NCI-H345 (cell line): ENCODE results near the gene CLEC4G.
"Not testable (repeated sequence)": the region's sequence is repeated elsewhere in the genome, so short reads cannot be mapped to it uniquely, and the experiment has no call there.

Source experiments
- DNase-seq: peaks from one replicate; lab custom pipeline; 2025; lab: John Stamatoyannopoulos, UW

Gene CLEC4G

DNA sequence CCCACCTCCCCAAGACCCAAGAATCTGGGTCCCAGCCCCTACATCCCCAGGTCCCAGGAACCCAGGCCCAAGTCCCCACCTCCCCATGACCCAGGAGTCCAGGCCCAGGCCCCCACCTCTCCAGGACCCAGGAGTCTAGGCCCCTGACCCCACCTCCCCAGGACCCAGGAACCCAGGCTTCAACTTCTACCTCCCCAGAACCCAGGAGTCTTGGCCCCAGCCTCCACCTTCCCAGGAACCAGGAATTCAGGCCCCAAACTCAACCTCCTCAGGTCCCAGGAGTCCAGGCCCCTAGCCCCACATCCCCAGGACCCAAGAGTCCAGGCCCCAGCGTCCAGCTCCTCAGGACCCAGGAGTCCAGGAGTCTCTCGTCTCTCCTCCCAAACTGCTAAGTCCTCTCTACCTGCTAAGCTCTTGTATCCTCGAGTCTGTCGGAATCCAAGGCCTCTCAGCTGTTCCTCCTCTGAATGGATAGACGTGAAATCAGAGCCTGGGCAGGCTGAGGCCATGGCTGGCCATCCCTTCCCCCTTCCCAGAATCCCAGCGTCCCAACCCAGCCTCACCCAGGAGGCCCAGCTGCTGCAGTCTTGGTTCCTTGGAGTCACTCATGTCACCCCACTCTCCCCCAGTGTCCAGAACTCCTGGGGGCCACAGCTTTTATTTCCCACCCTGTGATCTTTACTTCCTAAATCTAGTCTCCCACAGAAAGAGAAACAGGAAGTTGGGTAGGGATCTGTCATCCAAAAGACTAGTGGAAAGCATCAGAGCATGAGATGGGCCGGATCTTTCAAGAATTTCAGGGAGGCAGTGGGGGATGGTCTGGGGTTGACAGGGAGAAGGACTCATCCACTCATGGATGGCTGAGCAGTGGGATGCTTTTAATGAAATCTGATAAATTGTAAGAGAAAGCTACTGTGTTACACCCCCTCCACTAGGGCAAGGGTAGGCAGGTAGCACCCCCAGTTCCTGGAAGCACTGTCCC lies 15.3 kb upstream of the CLEC4G start, which contains the start of gene CD209:
Gene CD209 (minus strand): TSS at position 632 of the 982 bp plus-strand sequence. CDS start 23 bp downstream, at position 609.
- no peak for DNase-seq

DNA sequence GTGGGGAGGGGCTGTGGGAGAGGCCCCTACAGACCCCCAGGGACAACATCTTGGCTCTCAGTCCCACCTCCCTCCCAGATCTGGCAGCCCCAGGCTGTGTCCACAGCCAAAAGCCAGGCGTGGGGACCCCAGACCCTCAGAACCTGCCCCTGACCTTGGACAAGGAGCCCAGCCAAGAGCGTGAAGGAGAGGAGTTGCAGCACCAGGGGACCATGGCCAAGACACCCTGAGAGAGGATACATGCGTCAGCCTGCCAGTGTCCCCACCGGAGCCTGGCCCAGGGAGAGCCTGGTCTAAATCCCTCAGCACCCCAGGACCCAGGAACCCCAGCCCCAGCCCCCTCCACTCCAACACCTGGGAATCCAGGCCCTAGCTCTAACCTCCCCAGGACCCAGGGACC lies 14.4 kb upstream of the CLEC4G start:
- not testable (repeated sequence) for DNase-seq

DNA sequence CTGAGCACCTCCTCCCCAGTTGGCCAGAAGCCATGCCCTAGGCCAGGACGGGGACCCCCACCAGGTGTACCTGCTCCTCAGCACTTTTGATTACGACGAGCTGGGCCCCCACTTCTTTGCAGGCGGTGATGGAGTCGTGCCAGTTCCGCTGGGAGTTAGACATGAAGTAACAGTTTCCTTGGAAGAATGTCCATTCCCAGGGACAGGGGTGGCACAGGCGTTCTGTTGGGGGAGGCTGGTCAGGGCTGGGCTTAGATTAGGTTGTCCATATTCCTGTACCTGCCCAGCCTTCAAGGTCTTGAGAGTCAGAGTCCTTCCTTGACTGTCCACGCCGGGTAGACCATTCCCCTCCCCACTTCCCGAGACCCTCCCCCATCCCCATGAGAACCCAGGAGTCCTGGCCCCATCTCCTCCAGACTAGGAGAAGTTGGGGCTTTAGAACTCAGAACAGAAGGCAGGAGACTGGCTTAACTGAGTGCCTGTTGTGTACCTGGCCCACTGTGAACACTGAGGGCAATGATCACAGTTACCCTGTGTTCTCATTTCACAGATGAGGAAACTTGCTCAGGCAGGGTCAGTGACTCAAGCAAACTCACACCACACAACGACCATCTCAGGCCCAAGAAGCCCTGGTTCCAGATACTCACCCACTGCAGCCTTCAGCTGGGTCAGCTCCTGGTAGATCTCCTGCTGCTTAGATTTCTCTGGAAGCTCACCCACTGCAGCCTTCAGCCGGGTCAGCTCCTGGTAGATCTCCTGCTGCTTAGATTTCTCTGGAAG lies 13.2 kb upstream of the CLEC4G start:
- DNase-seq, result no peak

DNA sequence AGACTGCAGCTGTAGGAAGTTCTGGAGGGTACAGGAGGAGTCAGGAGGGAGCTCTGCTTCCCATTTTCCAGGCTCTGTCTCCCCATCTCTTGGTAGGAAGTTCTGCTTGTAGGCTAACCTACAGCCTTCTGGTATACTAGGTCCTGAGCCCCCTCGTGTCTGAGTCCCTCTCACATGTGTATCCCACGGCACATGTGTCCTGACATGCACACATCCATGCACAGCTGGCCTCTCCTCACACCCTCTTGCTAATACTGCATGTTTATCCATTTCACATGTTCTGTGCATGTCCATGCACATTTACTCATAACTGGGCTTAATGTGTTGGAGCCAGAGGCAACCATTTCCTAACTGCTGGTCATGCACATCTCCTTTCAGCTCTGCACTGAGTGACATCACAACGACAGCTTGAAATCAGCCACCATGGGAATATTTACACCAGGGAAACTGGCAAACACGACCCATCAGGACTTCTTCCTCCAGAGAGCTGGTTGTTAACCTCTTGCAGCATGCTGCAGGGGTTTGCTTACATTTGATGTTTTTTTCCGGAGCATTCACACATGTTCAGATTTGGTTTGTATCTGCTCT lies 12.4 kb upstream of the CLEC4G start:
- no peak for DNase-seq

DNA sequence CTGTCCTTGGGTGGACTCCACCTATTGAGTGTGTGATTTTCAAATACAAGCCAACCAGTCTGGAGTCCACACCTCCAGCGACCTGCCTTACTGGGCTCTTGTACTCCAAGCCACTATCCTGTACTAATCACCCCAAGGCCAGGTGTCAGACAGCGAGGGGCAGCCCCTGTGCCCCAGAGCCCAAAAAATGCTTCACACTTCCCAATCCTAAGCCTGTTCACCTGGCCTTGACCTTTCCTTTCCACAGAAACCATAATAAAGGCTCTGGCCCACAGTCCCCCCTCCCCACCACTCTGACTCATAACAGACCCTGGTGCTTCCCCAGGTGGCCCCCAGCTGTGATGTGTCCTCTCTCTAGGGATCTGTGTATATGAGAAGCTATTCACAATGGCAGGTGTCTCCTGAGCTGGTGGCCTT lies 11.5 kb upstream of the CLEC4G start:
- no peak for DNase-seq

DNA sequence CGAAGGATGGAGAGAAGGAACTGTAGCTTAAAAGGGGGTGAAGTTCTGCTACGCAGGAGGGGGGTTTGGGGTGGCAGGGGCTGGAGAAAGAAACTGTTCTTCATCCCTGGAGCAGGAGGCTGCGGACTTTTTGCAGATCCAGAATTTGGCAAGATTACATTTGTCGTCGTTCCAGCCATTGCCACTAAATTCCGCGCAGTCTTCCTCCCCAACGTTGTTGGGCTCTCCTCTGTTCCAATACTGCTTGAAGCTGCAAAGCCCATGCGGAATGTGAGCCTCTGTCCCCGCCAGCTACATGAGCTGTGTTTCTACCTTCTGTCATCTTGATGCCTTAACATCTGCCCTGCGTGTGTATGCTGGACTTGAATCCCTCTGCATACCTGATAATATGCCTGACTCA lies 11.1 kb upstream of the CLEC4G start:
- DNase-seq, result no peak

DNA sequence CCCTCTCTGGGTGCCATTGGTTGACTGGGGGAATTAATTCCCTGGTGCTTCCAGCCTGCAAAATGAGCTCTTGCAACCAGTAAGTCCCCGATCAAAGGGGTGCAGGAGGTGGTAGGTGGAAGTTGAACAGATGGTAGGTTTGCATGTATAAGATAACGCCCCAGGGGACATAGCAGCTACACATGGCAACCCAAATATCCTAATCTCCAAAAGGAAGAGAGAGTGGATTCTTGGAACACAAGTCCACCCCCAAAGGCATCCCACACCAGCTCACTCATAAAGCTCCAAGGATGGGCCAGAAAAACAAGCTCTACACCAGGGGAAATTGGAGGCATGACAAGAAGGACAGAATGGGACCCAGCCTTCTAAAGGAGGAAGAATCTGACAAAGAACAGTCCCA lies 10.7 kb upstream of the CLEC4G start:
- DNase-seq, result no peak

DNA sequence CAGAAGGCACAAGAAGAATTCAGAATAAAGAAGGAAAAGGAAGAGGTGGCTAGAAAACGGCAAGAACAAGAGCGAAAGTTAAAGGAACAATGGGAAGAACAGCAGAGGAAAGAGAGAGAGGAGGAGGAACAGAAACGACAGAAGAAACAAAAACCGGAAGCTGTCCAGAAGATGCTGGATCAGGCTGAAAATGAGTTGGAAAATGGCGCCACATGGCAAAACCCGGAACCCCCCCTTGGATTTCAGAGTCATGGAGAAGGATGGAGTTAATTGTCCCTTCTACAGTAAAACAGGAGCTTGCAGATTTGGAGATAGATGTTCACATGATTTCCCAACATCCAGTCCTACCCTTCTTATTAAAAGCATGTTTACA lies 8.8 kb upstream of the CLEC4G start:
- DNase-seq, result no peak

DNA sequence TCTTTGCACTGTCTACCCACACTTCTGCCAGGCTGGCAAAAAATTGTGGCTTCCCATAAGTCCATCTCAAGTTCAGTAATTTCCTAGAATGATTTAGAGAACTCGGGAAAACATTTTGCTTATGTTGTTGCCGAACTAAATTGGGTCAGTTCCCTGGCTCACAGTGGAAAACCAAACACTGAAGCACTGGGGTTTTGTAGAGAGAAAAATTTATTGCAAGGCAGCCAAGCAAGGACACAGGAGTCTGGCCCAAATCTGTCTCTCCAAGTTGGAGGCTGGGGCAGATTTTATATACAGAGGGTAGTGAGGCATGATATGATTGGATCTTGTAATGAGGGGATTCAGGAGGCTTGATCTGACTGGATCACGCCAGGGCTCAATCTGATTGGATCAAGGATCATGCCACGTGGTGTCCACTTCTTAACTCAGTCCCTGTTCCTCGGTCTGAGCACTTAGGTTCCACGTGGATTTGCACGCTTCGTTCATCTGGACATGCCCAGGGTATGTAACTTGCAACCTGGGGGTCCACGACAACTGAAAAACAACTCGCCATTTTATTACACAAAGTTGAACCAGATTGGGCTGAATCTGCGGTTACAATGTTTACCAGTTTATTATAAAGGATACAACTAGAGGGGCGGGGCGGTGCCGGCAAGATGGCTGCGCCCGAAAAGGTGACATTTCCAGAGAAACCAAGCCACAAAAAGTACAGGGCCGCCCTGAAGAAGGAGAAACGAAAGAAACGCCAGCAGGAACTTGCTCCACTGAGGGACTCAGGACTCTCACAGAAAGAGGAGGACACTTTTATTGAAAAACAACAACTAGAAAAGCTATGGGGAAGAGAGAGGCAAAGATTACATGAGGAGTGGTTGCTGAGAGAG lies 8.1 kb upstream of the CLEC4G start:
- DNase-seq, result no peak

DNA sequence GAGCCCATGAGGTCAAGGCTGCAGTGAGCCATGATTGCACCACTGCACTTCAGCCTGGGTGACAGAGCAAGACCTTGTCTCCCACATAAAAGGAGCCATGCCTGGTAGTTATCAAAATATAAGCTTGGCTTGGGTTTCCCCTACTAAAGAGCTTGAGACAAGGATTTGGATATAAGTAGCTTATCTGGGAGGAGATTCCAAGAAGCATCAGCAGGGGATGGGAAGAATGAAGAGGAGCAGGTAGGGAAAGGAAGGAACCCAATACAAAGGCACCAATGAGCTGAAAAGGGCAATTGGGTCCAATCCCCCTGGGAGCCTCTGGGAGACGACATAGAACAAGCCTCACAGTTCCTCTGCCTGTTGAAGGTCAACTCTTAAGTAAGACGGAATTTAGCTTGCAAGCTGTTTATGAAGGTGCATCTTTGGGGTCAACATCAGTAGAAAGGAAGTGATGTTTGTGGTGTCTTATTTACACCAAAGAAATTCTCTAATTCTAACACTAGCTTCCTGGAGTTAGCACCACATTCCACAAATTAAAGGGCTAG lies 7.4 kb upstream of the CLEC4G start:
- no peak for DNase-seq

DNA sequence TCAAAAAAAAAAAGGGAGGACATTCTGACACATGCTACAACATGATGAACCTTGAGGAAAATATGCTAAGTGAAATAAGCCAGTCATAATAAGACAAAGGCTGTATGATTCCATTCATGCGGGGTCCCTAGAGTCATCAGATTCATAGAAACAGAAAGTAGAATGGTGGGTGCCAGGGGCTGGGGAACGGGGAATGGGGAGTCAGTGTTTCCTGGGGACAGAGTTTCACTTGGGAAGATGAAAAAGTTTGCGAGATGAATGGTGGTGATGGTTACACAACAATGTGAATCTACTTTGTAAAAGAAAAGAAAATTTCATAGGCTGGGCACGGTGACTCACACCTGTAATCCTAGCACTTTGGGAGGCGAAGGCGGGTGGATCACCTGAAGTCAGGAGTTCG lies 6.1 kb upstream of the CLEC4G start:
- DNase-seq, result no peak

DNA sequence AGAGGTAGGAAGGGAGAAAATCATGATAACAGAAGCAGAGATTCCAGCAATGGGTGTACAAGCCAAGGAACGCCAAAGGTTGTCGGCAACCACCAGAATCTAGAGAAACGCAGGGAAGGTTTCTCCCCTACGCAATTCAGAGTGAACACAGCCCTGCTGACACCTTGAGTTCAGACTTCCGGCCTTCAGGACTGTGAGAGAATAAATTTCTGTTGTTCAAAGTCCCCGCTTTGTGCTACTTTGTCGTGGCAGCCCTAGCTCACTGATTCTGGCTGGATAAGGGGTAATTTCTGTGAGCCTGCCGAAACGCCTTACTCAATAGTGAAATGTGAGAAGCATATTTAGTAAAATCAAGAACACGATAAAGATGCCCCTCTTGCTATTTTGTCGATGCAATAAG lies 5.3 kb upstream of the CLEC4G start:
- no peak for DNase-seq

DNA sequence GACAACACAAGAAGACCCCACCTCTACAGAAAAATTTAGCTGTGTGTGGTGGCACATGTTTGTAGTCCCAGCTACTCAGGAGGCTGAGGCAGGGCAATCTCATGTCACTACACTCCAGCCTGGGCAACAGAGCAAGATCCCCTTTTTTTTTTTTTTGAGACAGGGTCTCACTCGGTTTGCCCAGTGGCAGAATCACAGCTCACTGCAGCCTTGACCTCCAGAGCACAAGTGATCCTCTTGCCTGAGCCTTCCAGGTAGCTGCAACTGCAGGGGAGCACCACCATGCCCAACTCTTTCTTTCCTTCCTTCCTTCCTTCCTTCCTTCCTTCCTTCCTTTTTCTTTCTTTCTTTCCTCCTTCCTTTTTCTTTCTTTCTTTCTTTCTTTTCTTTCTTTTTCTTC lies 4.2 kb upstream of the CLEC4G start:
- DNase-seq, result no peak

DNA sequence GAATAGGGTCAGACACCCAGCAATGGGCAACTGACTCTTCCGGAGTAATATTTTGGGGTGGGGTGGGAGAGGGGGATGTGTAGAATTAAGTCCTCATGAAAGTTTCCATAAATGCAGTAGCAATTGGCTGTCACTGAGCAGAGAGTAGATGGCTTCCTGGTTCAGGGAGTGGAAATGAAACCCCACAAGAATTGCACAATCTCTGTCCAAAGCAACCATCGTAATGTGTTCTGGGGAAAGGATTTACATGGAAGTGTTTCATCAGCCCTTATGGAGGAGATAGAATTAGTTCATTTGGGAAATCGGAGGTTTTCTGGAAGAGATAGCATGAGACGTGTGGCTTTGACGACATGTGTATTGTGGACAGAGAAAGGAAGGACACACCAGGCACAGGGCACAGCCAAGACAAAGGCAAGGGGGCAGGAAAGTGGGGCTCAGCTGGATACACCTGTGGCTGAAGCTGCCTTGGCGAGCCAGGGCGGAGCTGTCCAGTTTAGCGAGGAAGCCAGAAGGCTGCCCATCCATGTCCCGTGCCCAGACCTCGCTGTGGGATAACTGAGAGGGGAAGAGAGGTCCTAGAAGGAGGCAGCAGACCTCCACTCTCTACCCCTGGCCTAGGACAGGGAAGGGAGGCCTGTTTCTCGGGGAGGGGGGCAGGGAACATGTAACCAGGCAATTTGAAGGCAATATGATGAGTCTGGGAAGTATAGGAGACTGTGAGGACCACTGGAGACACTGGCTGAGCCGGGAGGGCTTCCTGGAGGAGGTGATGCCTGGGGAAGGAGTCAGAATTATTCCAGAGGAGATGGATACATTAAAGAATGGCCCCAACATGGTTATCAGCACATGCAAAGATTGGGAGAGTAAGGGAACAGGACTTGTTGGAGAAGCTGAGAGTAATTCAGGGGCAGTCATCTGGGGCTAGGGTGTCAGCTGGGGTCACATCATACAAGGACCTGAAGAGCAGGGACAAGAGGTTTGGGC lies 2.6 kb upstream of the CLEC4G start:
- no peak for DNase-seq

DNA sequence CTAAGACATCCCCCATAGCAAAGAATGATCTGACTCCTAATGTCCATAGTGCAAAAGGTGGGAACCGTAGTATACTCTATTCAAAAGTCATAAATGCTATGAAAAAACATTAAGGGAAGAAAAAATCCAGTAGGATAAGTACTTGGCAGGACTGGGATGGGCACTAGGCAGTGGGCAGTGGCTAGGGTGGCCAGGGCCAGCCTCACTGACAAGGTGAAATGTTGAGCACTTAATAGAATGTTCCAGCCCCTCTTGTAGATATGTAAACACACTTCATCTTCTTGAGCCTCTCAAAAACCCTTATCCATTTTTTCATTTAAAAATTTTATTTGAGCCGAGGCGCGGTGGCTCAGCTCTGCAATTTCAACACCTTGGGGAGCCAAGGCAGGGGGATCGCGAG lies 1.5 kb upstream of the CLEC4G start:
- no peak for DNase-seq

DNA sequence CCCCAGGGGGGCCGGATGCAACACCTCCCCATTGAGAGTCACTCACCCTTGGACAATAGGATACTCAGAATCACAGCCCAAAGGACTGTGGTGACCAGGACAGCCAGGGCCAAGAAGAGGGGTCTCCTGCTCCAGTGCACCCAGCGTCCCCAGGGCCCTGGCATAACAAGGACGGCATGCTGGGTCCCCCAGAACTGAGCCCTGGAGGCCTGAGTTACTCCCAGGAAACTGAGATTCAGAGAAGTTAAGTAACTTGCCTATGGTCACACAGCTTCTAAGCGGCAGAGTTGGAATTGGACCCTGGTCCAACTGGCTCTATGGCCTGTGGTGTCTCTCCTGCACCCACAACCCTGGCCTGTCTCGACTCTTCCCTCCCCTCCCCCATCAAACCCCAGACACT lies 295 bp downstream of the CLEC4G start:
- no peak for DNase-seq

DNA sequence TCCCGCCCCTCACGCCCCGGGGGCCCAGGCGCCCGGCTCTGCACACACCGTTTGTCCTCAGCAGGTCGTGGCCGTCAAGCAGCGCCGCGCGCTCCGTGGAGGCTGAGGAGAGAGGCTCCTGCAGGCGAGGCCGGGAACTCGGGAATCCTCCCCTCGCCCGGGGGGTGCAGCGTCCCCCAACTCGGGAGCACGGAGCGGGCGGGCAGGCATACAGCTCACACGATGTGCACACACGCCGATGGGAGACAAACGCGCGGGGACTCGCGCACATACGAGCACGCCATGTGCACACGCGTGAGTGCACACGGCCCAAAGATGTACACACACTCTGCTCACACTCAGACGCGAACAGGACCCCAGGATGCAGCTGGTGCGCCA lies 703 bp downstream of the CLEC4G start:
- no peak for DNase-seq

DNA sequence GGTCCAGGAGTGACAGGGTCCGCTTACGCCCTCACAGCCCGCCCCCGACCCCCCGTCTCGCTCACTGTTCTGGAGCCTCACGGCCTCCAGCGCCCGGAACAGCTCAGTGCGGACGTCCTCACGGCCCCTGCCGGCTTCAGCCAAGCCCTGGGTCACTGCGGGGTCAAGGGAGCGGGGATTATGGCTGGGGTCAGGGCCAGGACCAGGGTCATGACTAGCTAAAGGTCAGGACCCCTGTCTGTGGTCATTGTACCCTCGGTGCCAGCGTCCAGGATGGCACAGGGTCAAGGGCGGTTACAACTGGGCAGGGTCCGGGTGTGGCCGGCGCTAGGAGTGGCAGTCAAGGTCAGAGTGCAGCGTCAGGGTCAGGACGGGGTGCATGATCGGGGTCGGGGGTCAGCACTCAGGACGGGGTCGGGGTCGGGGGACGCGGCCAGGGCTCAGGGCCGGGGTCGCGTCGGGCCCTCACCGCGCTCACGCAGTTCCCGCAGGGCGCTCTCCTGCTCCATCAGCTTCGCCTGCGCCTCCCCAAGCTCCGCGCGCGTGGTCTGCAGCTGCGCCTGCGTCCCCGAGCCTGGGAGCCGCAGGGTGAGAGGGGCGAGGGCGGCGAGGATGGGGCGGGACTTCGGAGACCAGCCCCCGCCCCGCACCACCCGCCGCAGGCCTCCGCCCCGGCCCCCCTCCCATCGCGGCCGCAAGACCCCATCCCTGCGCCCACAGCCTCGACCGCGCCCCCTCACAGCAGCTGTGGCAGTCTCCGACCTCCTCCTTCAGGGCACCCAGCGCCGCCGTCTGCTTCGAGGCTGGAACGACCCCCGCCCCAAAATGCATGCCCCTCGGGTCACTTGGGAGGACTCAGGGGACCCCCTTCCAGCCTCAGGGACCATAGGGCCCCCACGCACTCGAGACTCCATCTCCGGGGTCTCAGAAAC lies 1.4 kb downstream of the CLEC4G start:
- no peak for DNase-seq

DNA sequence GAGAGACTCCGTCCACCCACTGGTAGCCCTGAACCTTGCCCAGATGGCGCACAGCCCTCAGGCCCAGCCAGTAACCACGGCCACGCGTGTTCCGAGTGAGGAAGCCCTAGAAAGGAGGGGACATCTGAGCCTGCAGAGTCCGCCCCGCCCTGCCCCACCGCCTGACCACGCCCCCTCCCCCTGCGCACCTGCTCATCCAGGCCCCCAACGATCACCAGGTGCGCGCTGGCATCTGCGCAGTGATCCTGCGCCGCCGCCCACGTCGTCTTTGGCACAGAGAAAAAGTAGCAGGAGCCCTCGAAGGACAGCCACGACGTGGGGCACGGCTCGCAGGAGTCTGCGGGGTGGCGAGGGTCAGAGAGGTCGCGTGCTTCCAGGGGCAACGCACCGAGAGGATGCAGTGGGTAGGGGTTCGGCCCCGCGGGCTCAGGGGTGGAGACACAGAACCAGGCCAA lies 2.1 kb downstream of the CLEC4G start:
- DNase-seq, result no peak
